ENCODE measurements around the gene PELI2. TPM values are rescaled to one million over a fixed set of nuclear protein-coding genes. Genes with fewer than 3 reads are reported as not detected.
A peak's percentile ranks its signal among the peaks of the same experiment; 100 is the strongest.

Gene PELI2
- polyA plus RNA-seq (ENCODE audit: insufficient read length in 3 of 3), result 10 to 100 TPM; 21.6 to 29.1 (median 26.0) TPM
- long read RNA-seq, donor 1, full-length matches to known transcripts, result 2 of 2 reads
- long read RNA-seq, donor 1, partial matches to known transcripts, result 0 of 2 reads
- long read RNA-seq, donor 1, other reads (novel, unspliced or antisense), result 0 of 2 reads
- long read RNA-seq, donor 2, full-length matches to known transcripts, result 1 of 1 reads
- long read RNA-seq, donor 2, partial matches to known transcripts, result 0 of 1 reads
- long read RNA-seq, donor 2, other reads (novel, unspliced or antisense), result 0 of 1 reads
- long read RNA-seq, donor 3, full-length matches to known transcripts, result 2 of 2 reads
- long read RNA-seq, donor 3, partial matches to known transcripts, result 0 of 2 reads
- long read RNA-seq, donor 3, other reads (novel, unspliced or antisense), result 0 of 2 reads
- long read RNA-seq, donor 4, full-length matches to known transcripts, result 3 of 56 reads
- long read RNA-seq, donor 4, partial matches to known transcripts, result 53 of 56 reads
- long read RNA-seq, donor 4, other reads (novel, unspliced or antisense), result 0 of 56 reads
- long read RNA-seq, donor 5, full-length matches to known transcripts, result 1 of 1 reads
- long read RNA-seq, donor 5, partial matches to known transcripts, result 0 of 1 reads
- long read RNA-seq, donor 5, other reads (novel, unspliced or antisense), result 0 of 1 reads
- long read RNA-seq, donor 6, full-length matches to known transcripts, result 1 of 1 reads
- long read RNA-seq, donor 6, partial matches to known transcripts, result 0 of 1 reads
- long read RNA-seq, donor 6, other reads (novel, unspliced or antisense), result 0 of 1 reads
- long read RNA-seq, donor 7, full-length matches to known transcripts, result 1 of 1 reads
- long read RNA-seq, donor 7, partial matches to known transcripts, result 0 of 1 reads
- long read RNA-seq, donor 7, other reads (novel, unspliced or antisense), result 0 of 1 reads
- long read RNA-seq, donor 8, full-length matches to known transcripts, result 1 of 1 reads
- long read RNA-seq, donor 8, partial matches to known transcripts, result 0 of 1 reads
- long read RNA-seq, donor 8, other reads (novel, unspliced or antisense), result 0 of 1 reads
- long read RNA-seq, donor 9, full-length matches to known transcripts, result 3 of 3 reads
- long read RNA-seq, donor 9, partial matches to known transcripts, result 0 of 3 reads
- long read RNA-seq, donor 9, other reads (novel, unspliced or antisense), result 0 of 3 reads
- long read RNA-seq, donor 10, full-length matches to known transcripts, result 3 of 3 reads
- long read RNA-seq, donor 10, partial matches to known transcripts, result 0 of 3 reads
- long read RNA-seq, donor 10, other reads (novel, unspliced or antisense), result 0 of 3 reads
- long read RNA-seq, donor 11, full-length matches to known transcripts, result 3 of 3 reads
- long read RNA-seq, donor 11, partial matches to known transcripts, result 0 of 3 reads
- long read RNA-seq, donor 11, other reads (novel, unspliced or antisense), result 0 of 3 reads
- long read RNA-seq, donor 12, full-length matches to known transcripts, result 2 of 2 reads
- long read RNA-seq, donor 12, partial matches to known transcripts, result 0 of 2 reads
- long read RNA-seq, donor 12, other reads (novel, unspliced or antisense), result 0 of 2 reads
- long read RNA-seq, donor 13, full-length matches to known transcripts, result 2 of 2 reads
- long read RNA-seq, donor 13, partial matches to known transcripts, result 0 of 2 reads
- long read RNA-seq, donor 13, other reads (novel, unspliced or antisense), result 0 of 2 reads
- long read RNA-seq, donor 14, result 0 reads
- long read RNA-seq, donor 15, result 0 reads
- long read RNA-seq, donor 16, full-length matches to known transcripts, result 5 of 5 reads
- long read RNA-seq, donor 16, partial matches to known transcripts, result 0 of 5 reads
- long read RNA-seq, donor 16, other reads (novel, unspliced or antisense), result 0 of 5 reads

- peak; percentile 87 for DNase-seq
These were observed at the start of gene PELI2 for GRCh38 chr14:56117765-56118610. Gene PELI2 (plus strand): TSS chr14:56118411. CDS start chr14:56118661, 250 bp downstream.

- no peak for DNase-seq
These were observed 44.4 kb upstream of the PELI2 start for GRCh38 chr14:56073799-56074198.

DNA sequence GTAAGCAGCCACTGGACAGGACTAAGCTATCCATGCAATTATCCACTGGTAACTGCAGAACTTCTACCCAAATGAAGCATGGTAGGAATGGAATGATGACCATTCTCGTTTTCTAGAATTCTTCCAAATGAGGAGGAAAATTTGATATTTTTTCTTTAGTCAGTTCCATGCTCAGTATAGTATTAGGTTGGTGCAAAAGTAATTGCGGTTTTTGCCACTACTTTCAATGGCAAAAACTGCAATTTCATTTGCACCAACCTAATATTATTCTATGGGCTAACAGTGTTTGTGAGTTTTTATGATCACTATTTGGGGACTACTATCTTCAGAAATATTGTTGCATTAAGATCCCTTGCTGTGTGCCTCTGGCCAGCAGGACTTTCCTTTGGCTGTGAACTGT is 42.9 kb upstream of the PELI2 start:
- DNase-seq, result no peak

GRCh38 chr14:56081139-56081538 is 37.1 kb upstream of the PELI2 start:
- no peak for DNase-seq

DNA sequence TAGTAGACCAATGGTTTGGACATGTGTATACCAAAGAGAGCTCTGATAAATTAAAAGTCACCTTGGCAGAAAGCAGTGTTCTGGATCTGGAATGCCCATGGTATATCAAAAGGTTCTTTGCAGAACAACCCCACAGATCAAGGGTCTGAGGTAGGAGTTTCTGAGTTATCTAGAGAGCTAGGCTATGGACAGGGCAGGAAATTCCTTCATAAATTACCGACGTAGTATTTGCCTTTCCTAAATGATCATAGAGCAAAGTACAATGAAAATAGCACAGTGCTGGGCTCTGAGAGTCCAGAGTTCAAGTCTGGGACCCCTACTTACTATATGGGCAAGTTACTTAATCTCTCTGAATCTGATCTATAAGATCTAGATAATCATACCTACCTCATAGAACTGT is 35.3 kb upstream of the PELI2 start:
- DNase-seq, result no peak

DNA sequence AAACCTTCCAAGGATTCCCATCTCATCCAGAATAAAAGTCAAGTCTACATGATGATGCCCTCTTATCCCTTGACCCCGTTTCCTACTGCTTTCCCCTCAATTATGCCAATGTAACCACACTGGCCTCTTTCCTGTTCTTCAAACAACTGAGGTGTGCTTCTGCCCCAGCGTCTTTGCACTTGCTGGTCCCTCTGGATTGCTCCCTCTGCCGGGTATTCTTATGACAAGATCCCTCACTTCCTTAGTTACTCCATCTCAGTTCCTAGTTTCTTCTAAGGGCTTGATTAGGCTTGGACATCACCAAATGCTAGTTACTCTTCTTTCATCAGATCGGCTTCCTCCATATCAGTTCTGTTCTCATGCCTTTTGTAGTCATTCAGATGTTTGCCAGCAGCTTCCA is 32.7 kb upstream of the PELI2 start:
- no peak for DNase-seq

DNA sequence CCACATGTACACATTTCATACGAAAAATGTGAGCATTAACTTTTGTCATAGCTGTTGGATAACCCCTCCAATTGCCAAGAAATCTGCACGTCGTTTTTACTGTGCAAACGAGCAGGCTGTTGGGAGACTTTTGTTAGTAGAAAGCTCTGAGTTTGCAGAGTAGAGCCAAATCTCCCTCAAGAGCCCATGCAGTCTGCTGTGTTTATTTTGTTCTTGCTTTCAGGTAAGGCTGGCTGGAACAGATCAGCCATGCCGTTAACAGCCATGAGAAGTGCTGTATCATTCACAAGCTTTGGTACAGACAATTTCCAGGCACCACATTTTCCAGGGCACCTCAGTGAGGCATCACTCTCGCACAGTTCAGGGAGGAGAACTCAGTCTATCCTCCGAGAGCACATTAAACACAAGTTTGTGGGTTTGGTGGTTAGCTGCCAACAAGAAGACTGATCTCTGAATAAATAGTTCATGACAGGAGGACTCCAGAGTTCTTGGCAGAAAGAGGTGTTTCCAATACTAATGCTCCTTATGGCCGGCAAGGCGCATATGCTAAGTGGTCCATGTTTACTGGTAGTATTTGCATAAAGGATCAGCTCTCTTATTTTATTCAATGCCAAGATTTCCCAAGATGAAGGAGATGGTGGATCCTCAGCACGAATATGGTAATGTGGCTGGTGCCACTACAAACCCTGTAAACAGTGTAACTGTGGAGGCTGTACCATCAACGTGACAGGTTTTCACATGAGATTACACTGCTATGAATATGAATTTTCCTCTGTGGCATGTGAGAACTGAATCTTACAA is 30.3 kb upstream of the PELI2 start:
- DNase-seq, result no peak

DNA sequence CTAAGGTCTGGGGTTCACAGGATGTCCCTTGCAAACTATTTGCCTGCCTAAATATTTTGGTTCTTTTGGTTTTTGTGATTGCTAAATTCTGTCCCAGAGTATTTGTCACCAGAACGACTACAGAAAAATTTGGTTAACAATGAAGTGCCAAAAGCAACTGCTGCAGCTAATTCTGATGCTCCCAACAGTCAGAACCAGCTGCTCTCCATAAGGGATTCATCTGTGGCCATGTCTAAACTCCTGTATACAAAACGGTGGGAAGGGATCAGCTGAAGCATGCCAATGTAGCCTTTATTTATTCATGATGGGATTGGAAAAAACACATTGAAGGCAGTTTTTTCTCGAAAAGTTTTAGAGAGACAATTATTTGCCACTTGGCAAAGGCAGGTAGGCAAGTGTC is 29.3 kb upstream of the PELI2 start:
- no peak for DNase-seq

DNA sequence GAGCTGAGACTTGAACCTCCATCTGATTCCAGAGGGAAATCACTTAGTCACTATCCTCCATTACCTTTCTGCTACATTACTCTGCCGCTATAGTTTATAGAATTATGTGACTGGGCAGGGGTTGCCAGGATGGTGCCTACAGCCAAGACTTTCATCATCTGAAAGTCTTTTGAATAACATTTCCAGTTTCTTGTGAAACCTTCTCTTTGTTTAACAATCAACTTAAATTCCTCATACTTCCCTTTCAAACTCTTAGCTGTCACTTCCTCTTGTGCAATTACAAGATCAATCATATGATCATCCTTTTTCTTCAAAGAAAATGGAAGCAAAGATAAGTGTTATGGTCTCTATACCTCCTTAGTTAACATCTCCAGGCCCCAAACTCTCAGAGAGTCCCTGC is 25.4 kb upstream of the PELI2 start:
- no peak for DNase-seq

DNA sequence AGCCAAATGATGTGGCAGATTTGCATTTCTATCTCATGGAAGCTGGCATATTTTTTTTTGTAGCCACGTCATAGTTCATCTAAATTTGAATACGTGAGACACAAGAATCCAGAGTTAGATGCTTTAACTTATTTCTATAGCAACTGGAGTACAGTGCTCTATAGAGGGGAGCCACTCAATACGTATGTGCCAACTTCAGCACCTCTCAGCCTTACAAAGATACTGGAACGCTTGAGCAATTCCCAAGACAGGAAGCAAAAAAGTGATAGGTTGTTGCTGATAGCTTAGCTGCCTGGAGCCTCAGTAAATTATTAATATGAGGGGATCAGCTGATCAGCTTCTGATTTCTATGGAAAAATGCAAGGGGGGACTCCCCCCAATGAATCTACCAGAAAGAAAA is 24.1 kb upstream of the PELI2 start:
- no peak for DNase-seq

DNA sequence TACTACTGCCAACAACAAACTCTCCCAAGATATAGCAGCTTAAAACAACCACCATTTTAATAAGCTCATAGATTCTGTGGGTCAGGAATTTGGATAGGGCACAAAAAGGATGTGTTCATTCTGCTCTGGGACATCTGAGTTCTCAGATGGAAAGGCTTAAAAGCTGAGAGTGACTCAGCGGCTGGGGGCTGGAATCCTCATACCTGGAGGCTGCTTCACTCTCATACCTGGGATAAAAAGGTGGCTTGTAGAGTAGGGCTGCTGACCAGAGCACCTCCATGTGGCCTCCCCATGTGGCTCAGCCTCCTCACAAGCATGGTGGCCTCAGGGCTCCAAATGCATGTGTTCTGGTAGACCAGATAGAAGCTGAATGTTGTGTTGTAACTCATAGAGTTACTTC is 20.2 kb upstream of the PELI2 start:
- no peak for DNase-seq

DNA sequence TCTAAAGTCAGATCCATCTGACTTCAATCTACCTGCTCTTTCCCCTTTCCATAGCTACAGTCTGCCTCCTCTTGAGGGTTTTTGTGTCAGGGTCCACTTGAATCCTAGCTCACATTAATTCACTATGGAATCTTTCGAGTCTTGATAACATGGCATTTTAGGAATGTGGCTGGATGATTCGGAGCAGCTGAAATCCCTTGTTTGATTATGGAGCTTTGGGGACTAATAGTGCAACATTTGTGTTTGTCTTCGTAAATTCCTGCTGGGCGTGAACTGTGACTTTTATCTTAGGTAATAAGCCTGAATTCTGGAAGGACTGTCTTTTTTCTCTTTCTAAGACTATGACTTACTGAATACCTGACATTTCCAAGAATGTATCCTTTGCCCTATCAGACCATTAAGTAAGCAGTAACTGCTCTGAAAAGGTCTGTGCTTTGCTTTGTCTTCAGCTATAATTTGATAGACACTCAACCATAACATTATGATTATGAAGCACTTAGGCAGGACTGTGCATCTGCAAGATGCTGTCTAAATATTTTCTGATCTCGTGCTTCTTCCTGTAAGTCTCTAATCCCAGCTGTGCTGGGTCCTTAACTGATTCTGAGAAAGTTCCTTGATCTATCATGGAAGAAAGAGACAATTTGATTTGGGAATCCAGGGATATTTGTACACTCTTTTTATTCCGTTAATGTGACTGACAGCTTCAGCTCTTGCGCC is 19.0 kb upstream of the PELI2 start:
- no peak for DNase-seq

DNA sequence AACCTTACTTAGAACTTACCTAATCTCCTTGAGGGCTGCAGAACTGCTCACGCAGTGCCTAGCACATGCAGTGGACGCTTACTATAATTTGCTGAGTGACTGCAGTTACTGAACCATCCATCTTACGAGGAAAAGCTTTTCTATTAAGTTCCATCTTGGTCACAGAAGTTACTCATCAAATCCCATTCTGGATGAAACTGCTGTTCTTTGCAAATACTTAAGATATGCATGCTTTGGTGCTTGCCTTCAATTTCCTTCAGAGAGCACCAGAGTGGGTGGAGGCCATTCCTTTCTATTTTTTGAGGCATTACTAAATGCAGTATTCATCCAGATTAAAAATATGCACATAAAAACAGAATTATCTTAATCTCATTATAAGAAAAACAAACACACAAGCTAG is 17.7 kb upstream of the PELI2 start:
- no peak for DNase-seq

- no peak for DNase-seq
These were observed 15.3 kb upstream of the PELI2 start for GRCh38 chr14:56102941-56103340.

- no peak for DNase-seq
These were observed 10.6 kb upstream of the PELI2 start for GRCh38 chr14:56107615-56108014.

DNA sequence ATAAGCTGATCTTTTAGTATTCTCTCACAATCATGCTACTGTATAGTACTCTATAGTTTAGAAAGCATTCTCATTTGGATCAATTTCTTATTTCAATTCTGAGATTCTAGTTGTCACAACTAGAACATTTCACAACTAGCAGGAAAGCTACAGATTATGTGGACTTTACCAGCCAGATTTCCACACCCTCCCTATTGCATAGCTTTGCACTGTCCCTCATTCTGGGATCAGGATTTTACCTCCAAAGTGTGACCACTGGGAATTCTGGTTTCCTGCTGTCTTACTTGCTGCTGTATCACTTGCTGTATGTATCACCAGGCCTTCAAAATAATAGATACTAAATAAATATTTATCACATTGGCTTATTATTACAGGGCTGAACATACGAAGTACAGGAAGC is 10.2 kb upstream of the PELI2 start:
- no peak for DNase-seq

- no peak for DNase-seq
These were observed 5.4 kb upstream of the PELI2 start for GRCh38 chr14:56112781-56113180.

- no peak for DNase-seq
These were observed 2.8 kb upstream of the PELI2 start for GRCh38 chr14:56115334-56115870.
